Erythroblast (primary cell): Measurements from ENCODE around the gene ATP7A.

ENCODE experiments used
- GATA1 ChIP-seq: IDR thresholded peaks from 2 replicates; pipeline ENCODE4 v1.6.1; 2011; ENCODE audit warnings: low read depth, mild to moderate bottlenecking, control low read depth, low read length, moderate library complexity
- POLR2A ChIP-seq: IDR thresholded peaks from 2 replicates; pipeline ENCODE4 v1.6.1; 2011; ENCODE audit warnings: mild to moderate bottlenecking, low read length

DNA sequence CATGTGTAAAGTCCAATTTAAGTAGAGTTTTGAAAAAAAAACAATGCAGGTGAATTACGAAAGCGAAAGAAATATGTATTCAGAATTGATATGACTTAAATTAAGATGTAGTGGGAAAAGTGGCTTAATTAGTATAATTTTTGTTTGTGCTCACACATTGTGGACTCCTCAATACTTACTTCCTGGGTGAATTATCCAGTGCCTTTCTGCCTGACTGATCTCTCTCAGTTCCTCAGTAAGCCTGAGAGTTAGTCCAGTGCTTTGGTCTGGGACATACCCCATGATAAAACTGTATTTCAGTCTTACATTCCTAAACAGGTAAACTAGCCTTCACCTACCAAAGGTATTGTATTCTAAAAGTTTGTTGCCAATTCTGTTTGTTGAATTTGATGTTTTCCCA is 50.6 kb downstream of the ATP7A start:
- no peak for TF ChIP-seq POLR2A
- no peak for TF ChIP-seq GATA1
